ENCODE results near the gene TMEM163.

TMEM163 gene

GRCh38 chr2:134518101-134518500, 200.7 kb downstream of the TMEM163 start:
- no peak overlapping the region for H3K9ac ChIP-seq (ENCODE audit: low read length)
- H3K27ac ChIP-seq (ENCODE audit: low read depth, low read length, poor library complexity, severe bottlenecking), result no peak overlapping the region
- no peak overlapping the region for H3K4me2 ChIP-seq (ENCODE audit: low read length)
- TF ChIP-seq CTCF (IDR thresholded peaks at IDR 0.05; ENCODE audit: low read length) (no peak), EZH2 (IDR thresholded peaks at IDR 0.05; ENCODE audit: borderline replicate concordance, low read length) (no peak)
- no peaks in the 10 kb centered on the region for H3K9me3 ChIP-seq (ENCODE audit: low read length)
- H3K36me3 ChIP-seq (ENCODE audit: insufficient read depth, low read length), result no peaks in the 10 kb centered on the region
- no peak overlapping the region for H3K4me3 ChIP-seq (ENCODE audit: low read depth, low read length, poor library complexity, severe bottlenecking)
- no peaks in the 10 kb centered on the region for H4K20me1 ChIP-seq (ENCODE audit: insufficient read depth, low read length)
- no peaks in the 10 kb centered on the region for H3F3A ChIP-seq (ENCODE audit: insufficient read depth, low read length)
- no peak overlapping the region for H2AFZ ChIP-seq (ENCODE audit: low read length)
- H3K79me2 ChIP-seq (ENCODE audit: insufficient read depth, low read length), result no peaks in the 10 kb centered on the region
- H3K4me1 ChIP-seq (ENCODE audit: insufficient read depth, low read length, severe bottlenecking), result no peaks in the 10 kb centered on the region
- no peaks in the 10 kb centered on the region; the same call in 1 of the 2 replicates for H3K27me3 ChIP-seq (ENCODE audit: insufficient read depth, low read length)
- no peaks in the 10 kb centered on the region for H3K9me2 ChIP-seq (ENCODE audit: low read depth, low read length)

GRCh38 chr2:134515137-134515536, 203.7 kb downstream of the TMEM163 start:
- no peaks in the 10 kb centered on the region for H3K4me1 ChIP-seq (ENCODE audit: insufficient read depth, low read length, severe bottlenecking)
- H3K4me2 ChIP-seq (ENCODE audit: low read length), result no peak overlapping the region
- no peaks in the 10 kb centered on the region for H3K79me2 ChIP-seq (ENCODE audit: insufficient read depth, low read length)
- H3K4me3 ChIP-seq (ENCODE audit: low read depth, low read length, poor library complexity, severe bottlenecking), result no peak overlapping the region
- H3K9ac ChIP-seq (ENCODE audit: low read length), result no peak overlapping the region
- no peak for TF ChIP-seq EZH2 (IDR thresholded peaks at IDR 0.05; ENCODE audit: borderline replicate concordance, low read length)
- TF ChIP-seq CTCF (IDR thresholded peaks at IDR 0.05; ENCODE audit: low read length), result no peak
- no peaks in the 10 kb centered on the region; the same call in 1 of the 2 replicates for H3K27me3 ChIP-seq (ENCODE audit: insufficient read depth, low read length)
- H4K20me1 ChIP-seq (ENCODE audit: insufficient read depth, low read length), result no peaks in the 10 kb centered on the region
- H3F3A ChIP-seq (ENCODE audit: insufficient read depth, low read length), result no peaks in the 10 kb centered on the region
- H3K36me3 ChIP-seq (ENCODE audit: insufficient read depth, low read length), result no peaks in the 10 kb centered on the region
- H3K27ac ChIP-seq (ENCODE audit: low read depth, low read length, poor library complexity, severe bottlenecking), result no peak overlapping the region
- no peaks in the 10 kb centered on the region for H3K9me3 ChIP-seq (ENCODE audit: low read length)
- H2AFZ ChIP-seq (ENCODE audit: low read length), result no peak overlapping the region
- H3K9me2 ChIP-seq (ENCODE audit: low read depth, low read length), result no peaks in the 10 kb centered on the region

- Histone ChIP-seq H4K20me1 (ENCODE audit: insufficient read depth, low read length) (no peaks in the 10 kb centered on the region), H3K9me2 (ENCODE audit: low read depth, low read length) (no peaks in the 10 kb centered on the region)
- TF ChIP-seq CTCF (IDR thresholded peaks at IDR 0.05; ENCODE audit: low read length) (no peak), EZH2 (IDR thresholded peaks at IDR 0.05; ENCODE audit: borderline replicate concordance, low read length) (no peak)
These were observed 205.4 kb downstream of the TMEM163 start for GRCh38 chr2:134513465-134513804.

More at GRCh38 chr2:134513465-134513804, 205.4 kb downstream of the TMEM163 start:
- no peak overlapping the region for H3K9ac ChIP-seq (ENCODE audit: low read length)
- no peaks in the 10 kb centered on the region for H3K79me2 ChIP-seq (ENCODE audit: insufficient read depth, low read length)
- H3K4me3 ChIP-seq (ENCODE audit: low read depth, low read length, poor library complexity, severe bottlenecking), result no peak overlapping the region
- no peaks in the 10 kb centered on the region for H3F3A ChIP-seq (ENCODE audit: insufficient read depth, low read length)
- H3K27me3 ChIP-seq (ENCODE audit: insufficient read depth, low read length), result no peaks in the 10 kb centered on the region; the same call in 1 of the 2 replicates
- no peaks in the 10 kb centered on the region for H3K9me3 ChIP-seq (ENCODE audit: low read length)
- H3K4me2 ChIP-seq (ENCODE audit: low read length), result no peak overlapping the region
- no peaks in the 10 kb centered on the region for H3K36me3 ChIP-seq (ENCODE audit: insufficient read depth, low read length)
- no peak overlapping the region for H3K27ac ChIP-seq (ENCODE audit: low read depth, low read length, poor library complexity, severe bottlenecking)
- no peaks in the 10 kb centered on the region for H3K4me1 ChIP-seq (ENCODE audit: insufficient read depth, low read length, severe bottlenecking)
- no peak overlapping the region for H2AFZ ChIP-seq (ENCODE audit: low read length)

All from OCI-LY1 (cell line).